HTERT RPE-1 (cell line): Measurements from ENCODE around the gene PHB1.

ENCODE experiments used
- in situ Hi-C: fragments of 300-500 bp; cut with MboI; formaldehyde crosslinking; loops from 4 replicates; pipeline ENCODE4 v1.14.3; 2020; ENCODE audit warnings: low sequenced_read_pairs

Gene PHB1

GRCh38 chr17:49414622-49415350 lies at the start of gene PHB1:
TSS of gene PHB1 (minus strand) at chr17:49414882. CDS start at chr17:49413264, 1,618 bp downstream.
- in situ Hi-C loops, result no loop called here

- in situ Hi-C loops, result no loop called here
These were observed 49.4 kb upstream of the PHB1 start for GRCh38 chr17:49464049-49464448.

DNA sequence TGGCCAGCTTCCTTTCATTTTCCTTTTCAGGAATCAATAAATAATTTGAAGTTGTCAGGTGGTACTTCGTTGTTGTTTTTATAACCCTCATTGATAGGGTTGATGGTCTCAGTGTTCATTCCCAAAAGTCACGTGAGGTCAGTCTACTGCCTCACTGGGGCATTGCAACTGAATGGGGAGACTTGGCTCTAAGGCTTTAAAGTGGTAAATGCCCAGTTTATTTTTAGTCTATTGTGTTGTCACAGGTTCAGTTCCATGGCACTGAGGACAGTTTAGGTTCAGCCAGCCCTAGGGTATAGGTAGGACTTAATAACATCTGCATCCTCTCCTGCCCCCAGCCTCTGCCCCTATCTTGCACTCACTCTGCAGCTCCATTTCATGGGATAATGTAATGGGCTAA lies 46.9 kb upstream of the PHB1 start:
- in situ Hi-C loops, result no loop called here

- in situ Hi-C loops, result no loop called here
These were observed 45.7 kb upstream of the PHB1 start for GRCh38 chr17:49460401-49460800.

- in situ Hi-C loops, result no loop called here
These were observed 44.8 kb upstream of the PHB1 start for GRCh38 chr17:49459401-49459984.

- in situ Hi-C loops, result no loop called here
These were observed 43.2 kb upstream of the PHB1 start for GRCh38 chr17:49457564-49458535.

DNA sequence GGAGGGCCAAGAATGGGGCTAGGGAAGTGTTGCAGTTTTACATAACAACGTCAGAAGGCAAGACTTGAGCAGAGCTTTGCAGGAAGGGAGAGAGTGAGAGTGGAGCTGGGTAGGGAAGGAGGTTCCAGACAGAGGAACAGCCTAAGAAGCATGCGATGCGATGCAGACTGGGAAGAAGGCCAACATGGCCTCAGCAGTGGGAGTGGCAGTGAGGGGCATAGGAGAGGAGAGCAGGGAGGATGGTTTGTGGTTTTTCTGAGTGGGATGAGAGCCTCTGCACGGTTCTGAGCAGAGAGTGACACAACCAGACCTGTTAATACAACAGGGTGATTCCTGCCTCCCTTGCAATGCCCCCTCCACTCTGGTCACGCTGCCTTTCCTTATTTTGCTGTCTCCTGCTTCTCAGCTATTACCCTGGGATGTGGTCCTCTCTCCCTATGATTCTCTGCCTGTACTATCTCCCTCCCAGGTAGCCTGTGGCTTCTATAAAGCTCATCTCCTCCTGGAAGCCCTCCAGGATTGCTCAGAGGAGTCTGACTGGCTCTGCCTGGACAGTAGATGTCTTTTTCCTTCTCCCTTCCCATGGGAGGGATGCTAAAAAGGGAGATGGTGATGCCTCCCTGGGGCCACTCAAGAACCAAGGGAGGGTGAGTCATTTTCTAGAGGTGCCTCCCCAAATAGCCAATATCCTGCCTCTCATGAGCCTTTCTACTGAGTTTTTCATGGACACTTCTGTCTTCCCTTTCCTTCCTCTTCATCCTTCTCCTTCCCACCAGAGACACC lies 41.7 kb upstream of the PHB1 start:
- in situ Hi-C loops, result no loop called here

DNA sequence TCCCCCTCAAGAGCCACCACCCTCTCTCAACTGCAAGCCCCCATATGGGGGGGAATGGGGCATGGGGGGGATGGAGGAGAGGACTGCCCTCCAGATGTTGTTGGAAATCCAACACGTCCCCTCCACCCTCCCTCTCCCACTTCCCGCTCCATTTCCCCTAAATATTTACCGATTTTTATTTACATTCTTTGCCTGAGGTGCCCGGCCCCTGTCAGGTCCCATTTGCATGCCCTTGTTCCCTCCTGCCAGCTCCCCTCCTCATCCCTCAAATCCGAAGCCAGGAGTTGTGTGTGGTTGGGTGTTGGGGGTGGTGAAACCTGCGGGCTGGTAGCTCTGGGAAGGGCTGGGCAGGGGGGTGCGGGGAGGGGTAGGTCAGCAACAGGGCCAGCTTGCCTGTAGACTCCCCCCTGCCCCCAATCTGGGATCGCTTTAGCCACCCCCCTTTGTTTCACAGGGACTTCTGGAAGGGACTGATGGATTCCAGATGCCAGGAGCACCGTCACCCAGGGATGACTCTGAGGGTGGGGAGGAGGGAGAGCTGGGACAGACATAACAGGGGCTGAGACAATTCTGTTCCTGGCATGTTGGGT lies 40.7 kb upstream of the PHB1 start:
- in situ Hi-C loops, result no loop called here

DNA sequence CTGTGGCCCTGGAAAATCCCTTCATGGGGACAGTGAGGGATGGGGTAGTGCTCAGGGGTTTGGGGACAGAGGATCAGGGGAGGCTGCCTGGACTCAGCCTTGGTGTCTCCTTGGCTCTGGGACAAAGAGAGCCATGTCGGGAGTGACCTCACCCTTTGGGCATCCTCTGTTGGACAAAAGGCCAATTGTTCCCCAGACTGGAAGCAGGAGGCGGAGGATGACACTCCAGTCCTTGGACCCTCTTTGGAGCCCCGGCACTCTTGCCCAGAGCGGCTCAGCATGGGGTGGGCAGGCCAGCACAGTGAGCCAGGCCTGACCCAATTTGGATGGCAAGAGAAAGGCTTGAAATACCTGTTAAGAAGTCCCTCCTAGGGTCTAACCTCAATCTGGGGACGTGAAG lies 39.4 kb upstream of the PHB1 start:
- in situ Hi-C loops, result no loop called here

- in situ Hi-C loops, result no loop called here
These were observed 38.0 kb upstream of the PHB1 start for GRCh38 chr17:49452661-49453060.

DNA sequence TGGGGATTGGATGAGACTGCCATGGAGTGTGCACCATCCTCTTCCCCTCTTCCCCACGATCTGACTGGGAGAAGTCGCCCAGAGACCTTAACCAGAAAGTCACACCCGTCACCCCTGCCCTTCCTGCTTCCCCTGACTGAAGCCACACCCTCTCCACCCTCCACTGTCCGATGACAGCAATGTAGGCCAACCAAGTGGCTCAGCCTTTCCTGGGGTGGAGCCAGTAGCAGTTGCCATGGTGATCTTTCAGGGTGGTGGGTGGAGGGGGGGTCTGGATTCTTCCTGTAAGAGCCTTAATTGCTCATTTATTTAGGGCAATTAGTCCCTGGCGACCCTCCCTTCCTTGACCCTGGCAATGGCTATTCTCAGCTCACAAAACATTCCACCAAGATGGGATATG lies 37.5 kb upstream of the PHB1 start:
- in situ Hi-C loops, result no loop called here

- in situ Hi-C loops, result no loop called here
These were observed 36.1 kb upstream of the PHB1 start for GRCh38 chr17:49450735-49451134.

DNA sequence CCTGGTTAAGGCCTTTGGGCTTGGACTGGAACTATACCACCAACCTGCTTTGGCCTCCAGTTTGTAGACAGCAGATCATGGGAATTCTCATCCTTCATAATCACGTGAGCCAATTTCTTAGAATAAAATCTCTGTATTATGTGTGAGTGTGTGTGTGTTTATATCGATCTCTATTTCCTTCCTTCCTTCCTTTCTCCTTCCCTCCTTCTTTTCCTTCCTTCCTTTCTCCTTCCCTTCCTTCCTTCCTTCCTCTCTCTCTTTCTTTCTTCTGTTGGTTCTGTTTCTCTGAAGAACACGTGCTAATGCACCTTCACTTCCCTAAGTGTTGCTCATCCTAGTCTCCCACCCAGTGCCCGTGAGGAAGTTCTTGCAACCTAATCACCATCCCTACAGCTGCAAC lies 35.5 kb upstream of the PHB1 start:
- in situ Hi-C loops, result no loop called here

- in situ Hi-C loops, result no loop called here
These were observed 33.1 kb upstream of the PHB1 start for GRCh38 chr17:49447628-49448302.

DNA sequence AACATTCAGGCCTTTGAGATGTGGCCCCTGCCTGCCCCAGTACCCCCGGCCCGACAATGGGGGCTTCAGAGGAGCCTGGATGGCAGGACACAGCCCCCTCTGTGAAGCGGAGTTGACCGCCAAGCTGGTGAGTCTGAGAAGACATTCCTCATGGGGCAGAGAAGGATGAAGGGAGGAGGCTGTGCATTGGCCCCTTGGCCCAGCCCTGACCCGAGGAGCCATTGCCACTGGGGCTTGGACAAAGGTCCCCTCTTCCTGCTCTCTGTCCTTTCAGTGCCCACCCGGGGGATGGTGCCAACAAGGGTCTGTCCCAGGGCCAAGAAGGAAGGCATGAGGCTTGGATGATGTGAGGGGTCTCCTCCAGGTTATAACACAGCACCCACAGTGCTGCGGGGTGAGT lies 30.9 kb upstream of the PHB1 start:
- in situ Hi-C loops, result no loop called here

GRCh38 chr17:49444384-49444783 lies 29.7 kb upstream of the PHB1 start:
- in situ Hi-C loops, result no loop called here

DNA sequence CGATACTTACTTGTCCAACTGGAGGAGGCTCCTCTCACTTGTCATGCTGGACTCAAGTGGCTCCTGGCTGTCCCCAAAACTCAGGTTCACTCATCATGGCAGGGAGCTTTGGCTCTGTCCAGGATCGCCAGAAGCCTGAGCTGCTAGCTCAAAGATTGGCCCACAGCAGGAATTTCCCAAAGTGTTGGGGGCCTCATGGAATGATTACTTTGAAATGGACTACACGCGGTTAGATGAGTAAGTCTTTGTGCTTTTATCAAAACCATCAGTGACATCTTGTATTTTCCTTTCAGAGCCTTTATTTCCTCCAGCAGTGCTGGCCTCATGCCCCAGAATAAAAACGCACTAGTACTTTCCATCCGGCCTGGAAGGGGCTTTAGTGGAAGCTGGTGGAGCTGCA lies 29.2 kb upstream of the PHB1 start:
- in situ Hi-C loops, result no loop called here

- in situ Hi-C loops, result no loop called here
These were observed 27.4 kb upstream of the PHB1 start for GRCh38 chr17:49442041-49442440.

DNA sequence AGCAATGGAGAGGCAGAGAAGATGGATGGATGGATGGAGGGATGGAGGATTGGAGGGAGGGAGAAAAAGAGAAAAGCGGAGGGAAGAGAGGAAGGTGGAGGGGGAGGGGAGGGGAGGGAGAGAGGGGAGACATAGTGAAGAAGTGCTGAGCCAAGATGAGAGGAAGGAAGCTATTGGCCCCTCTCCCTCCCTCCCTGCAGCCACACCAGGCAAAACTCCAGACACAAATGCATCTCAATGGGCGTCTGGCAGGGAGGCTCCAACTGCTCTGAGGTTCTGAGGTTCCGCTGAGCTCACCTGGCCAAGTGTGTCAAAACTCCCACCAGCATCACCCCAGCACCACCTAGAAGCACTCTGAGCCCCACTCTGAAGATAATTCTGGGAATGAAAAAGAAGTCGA lies 26.9 kb upstream of the PHB1 start:
- in situ Hi-C loops, result no loop called here

DNA sequence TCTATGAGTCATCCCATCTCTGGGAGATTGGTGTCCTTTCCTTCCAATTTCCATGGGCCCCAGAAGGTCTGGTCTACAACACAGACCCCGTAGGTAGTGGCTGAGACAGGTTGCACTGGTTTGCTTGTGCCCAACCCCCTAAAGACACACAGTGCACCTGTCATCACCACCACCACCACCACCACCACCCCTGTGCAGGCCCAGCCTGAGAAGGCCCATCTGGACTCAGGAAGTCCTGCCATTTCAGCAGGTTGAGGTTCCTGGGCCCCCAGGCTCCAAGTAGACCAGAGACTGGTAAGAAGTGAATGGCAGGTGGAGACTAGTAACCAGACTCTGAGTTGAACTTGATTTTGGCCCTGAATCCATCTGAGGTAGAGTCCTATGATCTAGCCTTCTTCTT lies 25.9 kb upstream of the PHB1 start:
- in situ Hi-C loops, result no loop called here
